Dendritic cell treated with granulocyte-macrophage colony-stimulating factor and Interleukin-4, amounts not matched to agents 40 ng/mL and 50 ng/mL, for 4 days (primary cell): Measurements from ENCODE around the gene RHCG.
"Not testable (repeated sequence)": the region's sequence is repeated elsewhere in the genome, so short reads cannot be mapped to it uniquely, and the experiment has no call there.

Experiments used
- H3K27ac Mint-ChIP-seq: one replicate; pipeline ENCODE4 v1.8.0; 2022; ENCODE audit warnings: mild to moderate bottlenecking, mixed read lengths
- H3K27me3 Mint-ChIP-seq: one replicate; pipeline ENCODE4 v1.8.0; 2022; ENCODE audit warnings: mild to moderate bottlenecking, mixed read lengths
- H3K36me3 Mint-ChIP-seq: one replicate; pipeline ENCODE4 v1.8.0; 2022; ENCODE audit warnings: low read depth, mixed read lengths
- H3K4me1 Mint-ChIP-seq: one replicate; pipeline ENCODE4 v1.8.0; 2022; ENCODE audit warnings: low read depth, mixed read lengths
- H3K4me3 Mint-ChIP-seq: one replicate; pipeline ENCODE4 v1.8.0; 2022; ENCODE audit warnings: mild to moderate bottlenecking, moderate library complexity, mixed read lengths
- H3K9me3 Mint-ChIP-seq: one replicate; pipeline ENCODE4 v1.8.0; 2022; ENCODE audit warnings: mixed read lengths
- intact Hi-C: fragments of 100-400 bp; cut with micrococcal nuclease; formaldehyde crosslinking; loops from one replicate; pipeline ENCODE4 v1.15.0; 2022

The RHCG gene

GRCh38 chr15:89479173-89479572 is 17.2 kb downstream of the RHCG start:
- Mint-ChIP-seq H3K27ac (no peak overlapping the region), H3K9me3 (peaks cover 9% of the 10 kb centered on the region), H3K4me3 (no peak overlapping the region), H3K4me1 (no peaks in the 10 kb centered on the region), H3K36me3 (no peaks in the 10 kb centered on the region), H3K27me3 (peaks cover 45% of the 10 kb centered on the region)
- intact Hi-C loops, result no loop called here

GRCh38 chr15:89477411-89478242 is 18.8 kb downstream of the RHCG start:
- Mint-ChIP-seq H3K4me1 (no peaks in the 10 kb centered on the region), H3K9me3 (peaks cover 9% of the 10 kb centered on the region), H3K27me3 (peaks cover 45% of the 10 kb centered on the region), H3K36me3 (no peaks in the 10 kb centered on the region), H3K27ac (no peak overlapping the region), H3K4me3 (no peak overlapping the region)
- intact Hi-C loops, result no loop called here

GRCh38 chr15:89475661-89476060 is 20.7 kb downstream of the RHCG start:
- no peaks in the 10 kb centered on the region for H3K36me3 Mint-ChIP-seq
- H3K9me3 Mint-ChIP-seq, result peaks cover 9% of the 10 kb centered on the region
- H3K4me1 Mint-ChIP-seq, result no peaks in the 10 kb centered on the region
- H3K27me3 Mint-ChIP-seq, result peaks cover 56% of the 10 kb centered on the region
- H3K4me3 Mint-ChIP-seq, result no peak overlapping the region
- no peak overlapping the region for H3K27ac Mint-ChIP-seq
- intact Hi-C loops, result no loop called here

- no peaks in the 10 kb centered on the region for H3K4me1 Mint-ChIP-seq
- intact Hi-C loops, result loop anchor here (2.0 kb wide), 2 partner anchors 42 to 114 kb away; no protein-coding TSS in a partner anchor
- H3K27me3 Mint-ChIP-seq, result peaks cover 61% of the 10 kb centered on the region
- peaks cover 9% of the 10 kb centered on the region for H3K9me3 Mint-ChIP-seq
- no peak overlapping the region for H3K4me3 Mint-ChIP-seq
- H3K36me3 Mint-ChIP-seq, result no peaks in the 10 kb centered on the region
- no peak overlapping the region for H3K27ac Mint-ChIP-seq
Observed at GRCh38 chr15:89472785-89473256, 23.6 kb downstream of the RHCG start.

- intact Hi-C loops, result no loop called here
- no peaks in the 10 kb centered on the region for H3K4me1 Mint-ChIP-seq
- no peak overlapping the region for H3K4me3 Mint-ChIP-seq
- H3K9me3 Mint-ChIP-seq, result no peaks in the 10 kb centered on the region
- no peak overlapping the region for H3K27ac Mint-ChIP-seq
- H3K36me3 Mint-ChIP-seq, result no peaks in the 10 kb centered on the region
- H3K27me3 Mint-ChIP-seq, result peaks cover 46% of the 10 kb centered on the region
Observed at GRCh38 chr15:89469426-89470096, 26.8 kb downstream of the RHCG start.

GRCh38 chr15:89468813-89469212 is 27.6 kb downstream of the RHCG start:
- H3K9me3 Mint-ChIP-seq, intact Hi-C loops, H3K4me3 Mint-ChIP-seq, H3K4me1 Mint-ChIP-seq, H3K27ac Mint-ChIP-seq, H3K36me3 Mint-ChIP-seq: not testable (repeated sequence)
- peaks cover 46% of the 10 kb centered on the region for H3K27me3 Mint-ChIP-seq

GRCh38 chr15:89463113-89463512 is 33.3 kb downstream of the RHCG start:
- intact Hi-C loops, result no loop called here
- H3K36me3 Mint-ChIP-seq, result no peaks in the 10 kb centered on the region
- H3K9me3 Mint-ChIP-seq, result no peaks in the 10 kb centered on the region
- no peak overlapping the region for H3K27ac Mint-ChIP-seq
- H3K4me3 Mint-ChIP-seq, result no peak overlapping the region
- peaks cover 11% of the 10 kb centered on the region for H3K27me3 Mint-ChIP-seq
- no peaks in the 10 kb centered on the region for H3K4me1 Mint-ChIP-seq

- intact Hi-C loops, result no loop called here
- H3K4me1 Mint-ChIP-seq, result no peaks in the 10 kb centered on the region
- H3K27ac Mint-ChIP-seq, result no peak overlapping the region
- no peaks in the 10 kb centered on the region for H3K9me3 Mint-ChIP-seq
- no peaks in the 10 kb centered on the region for H3K36me3 Mint-ChIP-seq
- H3K4me3 Mint-ChIP-seq, result no peak overlapping the region
- H3K27me3 Mint-ChIP-seq, result peaks cover 16% of the 10 kb centered on the region
Observed at GRCh38 chr15:89462198-89462912, 34.0 kb downstream of the RHCG start.

GRCh38 chr15:89461386-89461785 is 35.0 kb downstream of the RHCG start:
- Mint-ChIP-seq H3K4me3 (no peak overlapping the region), H3K27ac (no peak overlapping the region), H3K36me3 (no peaks in the 10 kb centered on the region), H3K27me3 (peaks cover 18% of the 10 kb centered on the region), H3K9me3 (peaks cover 10% of the 10 kb centered on the region), H3K4me1 (no peaks in the 10 kb centered on the region)
- intact Hi-C loops, result no loop called here

- intact Hi-C loops, result no loop called here
- Mint-ChIP-seq H3K36me3 (no peaks in the 10 kb centered on the region), H3K27ac (no peak overlapping the region), H3K4me1 (no peaks in the 10 kb centered on the region), H3K4me3 (no peak overlapping the region), H3K27me3 (peaks cover 19% of the 10 kb centered on the region), H3K9me3 (peaks cover 13% of the 10 kb centered on the region)
Observed at GRCh38 chr15:89460048-89460447, 36.3 kb downstream of the RHCG start.

GRCh38 chr15:89459271-89460038 is 36.9 kb downstream of the RHCG start:
- Mint-ChIP-seq H3K9me3 (peaks cover 13% of the 10 kb centered on the region), H3K27ac (no peak overlapping the region), H3K27me3 (peaks cover 20% of the 10 kb centered on the region), H3K4me3 (no peak overlapping the region), H3K4me1 (no peaks in the 10 kb centered on the region), H3K36me3 (no peaks in the 10 kb centered on the region)
- intact Hi-C loops, result no loop called here

- Mint-ChIP-seq H3K4me1 (no peaks in the 10 kb centered on the region), H3K36me3 (no peaks in the 10 kb centered on the region), H3K9me3 (peaks cover 13% of the 10 kb centered on the region), H3K4me3 (no peak overlapping the region), H3K27me3 (peaks cover 22% of the 10 kb centered on the region), H3K27ac (no peak overlapping the region)
- intact Hi-C loops, result no loop called here
Observed at GRCh38 chr15:89458440-89458839, 37.9 kb downstream of the RHCG start.

GRCh38 chr15:89457086-89457485 is 39.3 kb downstream of the RHCG start:
- Mint-ChIP-seq H3K4me3 (no peak overlapping the region), H3K27me3 (peaks cover 30% of the 10 kb centered on the region), H3K4me1 (no peaks in the 10 kb centered on the region), H3K27ac (no peak overlapping the region), H3K36me3 (no peaks in the 10 kb centered on the region), H3K9me3 (peaks cover 13% of the 10 kb centered on the region)
- intact Hi-C loops, result no loop called here
